Fibroblast of skin of left quadriceps (primary cell): ENCODE data around the gene GALE.

Source experiments
- DNase-seq, 2 experiments: peaks; one replicate each; pipeline ENCODE4 v3.0.0-alpha.2; 2013; ENCODE audit warnings: low read depth in 2 of 2

GALE gene

GRCh38 chr1:23751050-23751814 is 49.3 kb downstream of the GALE start:
- DNase-seq: no peak

DNA sequence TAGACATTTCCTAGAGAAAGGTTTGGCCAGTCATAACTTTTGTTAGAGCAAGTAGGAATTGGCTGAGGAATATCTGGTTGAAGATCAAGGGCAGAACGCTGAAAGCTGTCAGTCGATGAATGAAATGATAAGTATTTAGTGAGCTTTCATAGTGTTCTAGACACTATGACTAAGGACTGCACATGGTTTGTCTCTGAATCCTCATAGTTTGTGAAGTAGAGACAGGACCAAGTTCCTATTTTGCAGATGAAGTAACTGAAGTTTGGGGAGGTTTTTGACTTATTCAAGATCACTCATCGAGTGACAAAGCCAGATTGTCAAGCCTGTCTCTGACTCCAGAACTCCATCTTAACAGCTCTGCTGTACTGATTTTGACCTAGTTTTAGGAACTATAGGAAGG is 52.5 kb downstream of the GALE start:
- DNase-seq: no peak
